NCI-H1436 treated with DMSO at 0.1 percent for 48 hours (cell line): ENCODE results near the gene NRAS.
"Not testable (repeated sequence)": the region's sequence is repeated elsewhere in the genome, so short reads cannot be mapped to it uniquely, and the experiment has no call there.

Experiments used
- DNase-seq: peaks from one replicate; lab custom pipeline; 2025; lab: John Stamatoyannopoulos, UW

Gene NRAS

DNA sequence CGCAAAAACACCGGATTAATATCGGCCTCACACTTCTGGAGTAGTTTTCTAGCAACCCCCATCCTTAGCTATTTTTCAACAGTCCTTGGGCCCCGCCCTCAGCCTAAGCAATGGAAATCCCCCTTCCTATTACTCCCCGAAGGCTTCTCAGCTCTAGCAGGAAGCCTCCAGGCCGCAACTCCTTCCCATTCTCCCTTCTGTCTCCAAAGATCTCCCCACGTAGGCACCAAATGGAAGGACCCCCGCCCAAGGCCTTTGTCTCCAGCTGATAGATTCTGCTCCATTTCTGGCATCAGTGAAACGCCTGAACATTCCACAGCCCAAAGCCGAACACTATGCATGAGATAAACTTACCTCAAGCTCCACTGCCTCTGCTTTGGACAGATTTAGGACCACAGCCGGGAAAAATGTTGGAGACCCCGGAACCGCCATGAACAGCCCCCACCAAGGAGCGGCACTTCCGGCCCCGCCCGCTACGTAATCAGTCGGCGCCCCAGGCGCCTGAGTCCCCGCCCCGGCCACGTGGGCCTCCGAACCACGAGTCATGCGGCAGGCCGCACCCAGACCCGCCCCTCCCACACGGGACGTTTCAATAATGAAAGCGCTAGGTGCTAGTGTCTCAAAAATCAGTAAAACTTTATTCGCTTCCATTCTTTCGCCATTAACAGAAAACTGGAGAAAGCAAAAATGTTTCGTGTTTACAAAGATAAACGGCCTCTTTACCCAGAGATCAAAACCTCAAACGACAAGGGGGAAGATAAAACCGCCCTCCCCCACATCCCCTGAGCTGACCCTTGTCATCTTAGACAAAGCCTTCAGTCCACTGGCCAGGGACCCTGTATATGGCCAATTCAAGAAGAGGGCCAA is at the start of gene NRAS:
Gene NRAS (minus strand): TSS at position 468 of the 867 bp plus-strand sequence. CDS start 611 bp downstream, outside the sequence.
- DNase-seq, result peak; percentile 32

DNA sequence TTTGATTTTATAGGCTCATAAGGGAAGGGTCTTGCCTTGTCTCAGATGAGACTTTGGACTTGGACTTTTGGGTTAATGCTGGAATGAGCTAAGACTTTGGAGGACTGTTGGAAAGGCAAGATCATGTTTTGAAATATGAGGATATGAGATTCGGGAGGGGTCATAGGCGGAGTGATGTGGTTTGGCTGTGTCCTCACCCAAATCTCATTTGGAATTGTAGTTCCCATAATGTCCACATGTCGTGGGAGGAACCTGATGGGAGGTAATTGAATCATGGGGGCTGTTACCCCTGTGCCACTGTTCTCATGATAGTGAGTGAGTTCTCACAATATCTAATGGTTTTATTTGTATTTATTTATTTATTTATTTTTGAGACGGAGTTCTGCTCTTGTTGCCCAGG is 48.1 kb upstream of the NRAS start:
- no peak for DNase-seq

DNA sequence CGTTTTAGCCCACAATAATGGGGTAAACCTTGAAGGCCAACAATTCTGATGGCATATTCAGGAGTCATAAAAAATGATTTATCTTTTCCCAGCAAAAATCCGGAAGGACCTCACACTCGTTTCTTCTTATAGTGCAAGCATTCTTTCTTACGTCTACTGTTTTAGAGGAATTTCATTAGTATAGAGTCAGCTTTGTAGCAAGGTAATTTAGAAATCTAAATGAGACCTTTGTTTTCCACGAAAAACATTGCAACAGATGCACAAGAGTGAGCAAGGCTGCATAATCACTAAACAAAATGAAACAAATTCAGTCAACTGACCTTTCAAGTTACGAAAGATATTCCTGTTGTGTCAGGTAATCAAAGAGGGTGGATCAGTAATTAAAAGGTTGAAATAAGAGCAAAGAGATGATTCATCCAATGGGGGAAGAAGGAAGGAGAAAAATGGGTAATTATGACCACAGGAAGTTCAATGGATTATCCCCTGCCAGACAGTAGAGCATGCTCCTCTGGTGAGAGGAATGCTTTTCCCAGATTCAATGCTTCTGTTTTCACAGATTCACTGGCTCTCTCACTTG is 41.8 kb upstream of the NRAS start:
- DNase-seq, result no peak

DNA sequence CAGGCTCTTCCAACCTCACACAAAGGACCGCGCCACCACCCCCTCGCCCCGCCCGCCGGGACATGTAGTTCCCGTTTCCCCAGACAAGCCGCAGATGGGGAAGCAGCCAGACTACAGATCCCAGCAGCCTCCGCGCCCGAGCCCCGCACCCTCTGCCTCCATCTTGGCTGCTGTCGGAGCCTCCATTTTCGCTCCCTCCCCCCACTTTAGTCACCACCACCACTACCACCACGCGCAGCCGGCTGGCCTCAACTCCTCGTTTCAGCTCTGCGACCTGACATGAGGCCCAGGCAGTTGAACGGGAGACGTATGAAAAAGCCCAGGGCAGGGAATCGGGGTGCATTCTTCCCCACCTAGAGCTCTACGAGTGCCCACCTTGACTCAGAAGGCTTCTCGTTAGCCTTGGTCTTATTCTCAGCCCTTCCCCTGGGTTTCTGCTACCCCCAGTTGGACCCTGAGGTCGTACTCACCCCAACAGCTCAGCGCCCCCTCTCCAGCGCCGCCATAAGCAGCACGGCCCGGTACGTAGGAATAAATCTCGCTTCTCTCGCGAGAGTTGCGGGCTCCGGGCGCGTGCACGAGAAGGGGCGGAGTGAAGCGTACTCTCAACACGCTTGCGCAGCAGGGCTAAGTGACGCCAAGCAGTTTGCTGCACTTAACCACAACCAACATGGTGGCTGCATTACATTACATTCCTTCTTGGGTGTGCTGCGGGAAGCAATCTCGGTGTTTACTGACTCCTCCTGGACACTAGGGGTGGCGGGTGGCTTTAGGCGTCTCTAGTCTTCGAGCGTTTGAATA is 41.1 kb upstream of the NRAS start, which contains the start of gene CSDE1:
Gene CSDE1 (minus strand): TSS at position 530 of the 801 bp plus-strand sequence. CDS start 18,094 bp downstream, outside the sequence.
- DNase-seq, result peak; percentile 89

DNA sequence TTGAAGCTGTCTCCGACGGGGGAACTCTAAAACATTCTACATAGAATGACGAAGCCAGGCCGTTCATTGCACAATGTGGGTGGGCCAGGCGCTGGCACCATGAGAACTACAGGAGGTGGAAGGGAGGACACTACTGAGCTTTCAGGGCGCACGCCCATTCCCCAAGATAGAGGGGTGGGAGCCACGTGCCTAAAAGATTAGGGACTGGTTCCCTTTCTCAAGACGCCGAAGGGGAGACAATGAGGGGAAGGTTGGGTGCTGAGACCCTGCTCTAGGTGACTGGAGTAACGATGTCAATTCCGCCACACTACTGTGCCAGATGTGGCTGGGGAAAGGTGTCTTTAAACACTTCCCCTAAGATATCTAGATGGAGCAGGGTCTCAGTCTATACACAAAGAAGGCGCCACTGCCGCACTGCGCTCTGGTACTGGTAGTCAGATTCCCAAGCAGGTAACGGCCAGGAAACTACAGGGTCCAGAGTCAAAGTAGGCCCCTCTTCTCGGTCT is 40.4 kb upstream of the NRAS start:
- no peak for DNase-seq

DNA sequence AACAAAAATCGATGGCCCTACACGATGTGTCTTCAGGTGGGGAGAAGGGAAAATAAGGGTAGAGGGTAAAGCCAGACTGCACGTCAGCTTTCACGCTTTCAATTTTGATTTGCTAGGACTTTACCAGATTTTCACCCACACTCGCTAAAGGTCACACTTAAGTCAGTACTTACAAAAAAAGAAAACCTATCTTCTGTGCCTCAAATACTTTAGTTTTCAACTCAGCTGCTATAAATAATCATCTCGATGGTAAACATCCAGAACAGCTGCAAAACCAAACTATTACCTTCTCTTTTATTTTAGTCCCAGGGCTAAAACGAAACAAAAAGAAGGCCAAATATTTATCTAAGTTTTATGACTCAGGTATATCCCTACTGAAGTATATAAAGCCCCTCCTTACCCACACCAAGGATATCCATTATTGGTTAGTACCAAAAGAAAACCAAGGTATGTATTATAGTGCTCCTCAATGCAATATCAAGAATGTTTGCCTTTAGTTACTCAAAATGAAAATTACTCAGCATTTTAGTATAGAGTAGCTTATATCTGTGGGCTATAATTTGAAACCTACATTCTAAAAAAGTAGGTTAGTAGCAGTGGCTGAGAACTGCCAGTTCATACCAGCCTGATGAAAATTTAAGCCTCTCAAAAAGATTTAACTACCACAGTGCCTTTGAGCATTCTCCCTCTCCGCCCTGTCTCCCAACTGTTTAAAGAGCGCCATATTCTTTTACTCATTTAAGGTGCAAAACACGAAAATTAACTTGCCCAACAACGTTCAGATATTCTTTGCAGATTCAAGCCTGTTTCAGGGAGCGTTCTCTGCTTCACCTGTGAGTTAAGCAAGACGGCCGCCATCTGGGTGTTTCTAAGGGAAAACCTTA is 39.7 kb upstream of the NRAS start:
- no peak for DNase-seq

DNA sequence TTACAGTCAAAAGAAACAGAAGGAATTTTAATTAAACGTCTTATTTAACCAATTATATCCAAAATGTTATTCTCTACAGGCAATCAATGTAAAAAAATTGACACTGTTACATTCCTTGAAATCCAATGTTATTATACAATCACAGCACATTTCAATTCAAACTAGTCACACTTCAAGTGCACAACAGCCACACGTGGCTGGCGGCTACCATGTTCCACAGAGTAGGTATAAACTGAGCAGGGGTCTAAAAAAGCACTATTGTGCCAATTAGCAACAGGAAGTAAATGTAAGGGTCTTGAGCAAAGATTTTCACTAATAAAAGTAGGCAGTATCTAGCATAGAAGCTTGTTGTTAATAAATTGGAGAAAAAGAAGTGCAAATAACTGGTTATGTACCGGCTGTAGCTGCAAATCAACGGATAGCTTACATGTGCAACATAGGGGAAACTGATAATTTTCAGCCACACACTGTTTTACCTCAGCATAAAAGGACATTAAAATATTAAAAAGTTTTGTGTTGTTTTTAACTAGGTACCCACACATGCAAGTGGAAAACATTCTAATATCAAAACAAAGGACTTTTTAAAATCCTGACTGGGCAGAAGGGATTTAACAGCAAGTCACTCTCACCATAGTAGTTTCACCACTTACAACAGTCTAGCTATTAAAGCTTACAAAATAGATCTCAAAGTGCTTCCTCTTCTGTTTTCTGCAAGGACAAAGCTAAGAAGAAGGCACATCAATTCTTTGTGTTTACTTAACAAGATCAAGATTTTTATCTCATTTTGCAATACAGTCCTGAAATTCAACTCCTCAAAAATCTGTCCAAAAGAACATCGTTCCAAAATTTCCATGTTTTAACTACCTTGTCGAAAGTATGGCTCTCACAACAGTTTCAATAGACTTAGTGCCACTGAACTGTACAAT is 38.7 kb upstream of the NRAS start:
- no peak for DNase-seq

DNA sequence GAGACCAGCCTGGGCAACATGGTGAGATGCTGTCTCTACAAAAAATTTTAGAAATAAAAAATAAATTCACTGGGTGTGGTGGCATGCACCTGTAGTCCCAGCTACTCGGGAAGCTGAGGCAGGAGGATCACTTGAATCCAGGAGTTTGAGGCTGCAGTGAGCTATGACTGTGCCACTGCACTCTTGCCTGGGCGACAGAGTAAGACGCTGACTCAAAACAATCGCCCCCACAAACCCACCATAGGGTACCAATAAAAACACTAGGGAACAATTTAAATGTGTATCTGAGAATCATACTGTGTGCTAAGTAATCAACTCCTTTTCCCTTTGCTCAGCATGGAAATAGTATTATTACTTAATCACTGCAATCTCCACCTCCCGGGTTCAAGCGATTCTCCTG is 37.1 kb upstream of the NRAS start:
- not testable (repeated sequence) for DNase-seq

DNA sequence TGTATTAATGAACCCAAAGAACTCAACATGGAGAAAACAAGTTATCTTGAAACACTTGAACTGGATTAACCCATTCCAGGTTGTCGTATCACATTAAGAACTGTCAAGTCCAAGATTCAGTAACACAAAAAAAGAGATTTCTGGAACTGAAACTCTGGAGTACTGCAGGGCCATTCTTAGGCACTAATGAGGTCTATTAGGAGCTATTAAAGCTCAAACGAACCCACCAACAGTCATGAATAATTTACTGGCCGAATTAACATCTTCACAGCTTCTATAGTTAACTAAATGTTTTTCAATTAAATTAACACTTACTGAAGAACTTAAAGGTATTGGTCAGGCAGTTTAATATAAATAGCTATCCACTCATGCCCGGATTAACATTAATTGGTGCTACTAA is 36.6 kb upstream of the NRAS start:
- no peak for DNase-seq

DNA sequence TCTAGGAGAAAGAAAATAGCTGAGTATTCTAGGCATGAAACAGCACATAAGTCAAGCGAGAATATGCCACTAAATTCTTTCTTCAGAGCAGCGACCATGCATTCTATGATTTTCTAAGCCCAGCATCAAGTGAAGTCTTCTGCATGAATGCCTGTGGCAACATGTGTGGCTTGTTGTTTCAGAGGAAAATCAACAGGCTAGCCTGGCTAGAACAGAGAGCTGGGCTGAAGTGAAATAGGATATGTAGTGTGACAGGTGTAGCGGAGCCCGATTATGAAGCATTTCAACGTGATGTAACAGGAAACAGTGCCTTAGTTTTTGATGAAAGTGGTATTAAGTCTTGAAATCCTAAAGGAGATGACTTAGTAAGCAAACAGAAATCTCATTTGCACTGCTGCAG is 34.2 kb upstream of the NRAS start:
- DNase-seq, result no peak

DNA sequence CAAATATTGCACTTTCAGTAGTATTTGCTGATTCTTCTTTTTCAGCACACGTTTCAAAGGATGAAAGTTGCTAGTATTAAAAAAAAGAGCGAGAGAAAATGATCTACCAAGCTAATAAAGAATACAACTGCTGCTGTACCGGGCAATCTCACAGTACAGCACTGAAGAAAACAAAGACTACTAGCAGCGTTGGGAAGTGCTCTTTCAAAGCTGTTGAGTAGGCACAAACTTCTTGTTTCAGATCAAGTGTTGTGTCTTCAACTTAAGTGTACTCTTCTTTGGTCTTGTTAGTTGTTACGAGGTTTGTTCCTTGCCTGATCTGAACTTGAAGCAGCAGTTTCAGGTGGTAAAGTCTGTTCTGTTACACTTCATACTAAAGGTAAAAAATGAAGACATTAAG is 33.3 kb upstream of the NRAS start:
- DNase-seq, result no peak

DNA sequence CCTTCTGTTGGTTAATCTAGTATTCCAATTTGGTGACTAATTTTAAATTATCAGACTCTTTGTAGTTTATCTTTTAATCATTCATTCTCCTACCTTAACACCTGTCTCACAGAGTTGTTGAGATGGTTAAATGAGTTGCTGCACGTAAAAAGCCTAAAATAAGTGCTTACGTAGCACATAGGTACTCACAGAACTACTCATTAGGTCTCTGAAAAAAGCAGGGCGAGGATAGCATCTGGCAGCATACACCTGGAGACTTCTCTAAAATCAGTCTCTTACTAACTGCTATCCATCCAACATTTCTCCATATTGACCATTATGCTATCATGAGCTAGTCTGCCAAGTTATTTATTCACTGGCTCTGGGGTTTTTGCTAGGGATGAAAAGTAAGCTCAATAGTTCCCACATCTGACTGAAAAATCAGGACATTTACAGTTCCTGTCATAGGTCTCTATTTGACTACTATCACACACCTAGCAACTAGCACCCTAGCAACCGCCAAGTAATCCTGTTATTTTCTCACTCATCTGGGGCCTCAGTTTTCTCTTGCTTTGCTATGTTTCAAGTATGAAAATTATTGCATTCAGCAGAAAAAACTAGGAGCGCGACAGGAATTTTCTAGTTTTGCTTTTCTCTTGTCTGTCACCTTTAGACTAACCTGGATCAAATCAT is 30.0 kb upstream of the NRAS start:
- DNase-seq, result no peak

DNA sequence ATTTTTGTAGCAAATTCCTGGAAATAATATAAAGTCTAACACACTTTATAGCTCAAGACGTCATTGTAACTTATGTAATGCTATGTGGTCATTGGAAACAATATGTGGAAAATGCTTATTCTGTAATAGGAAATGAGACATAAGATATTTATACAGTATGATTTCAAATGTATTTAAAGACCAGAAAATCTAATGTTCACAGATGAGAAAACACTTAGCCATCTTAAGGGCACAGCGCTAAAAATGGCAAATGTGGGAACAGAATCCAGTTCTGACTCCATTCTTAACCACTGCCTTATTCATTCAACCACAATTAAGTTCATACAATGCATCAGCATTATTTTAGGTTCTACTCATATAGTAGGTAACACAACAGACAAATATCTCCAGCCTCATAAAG is 28.7 kb upstream of the NRAS start:
- no peak for DNase-seq

DNA sequence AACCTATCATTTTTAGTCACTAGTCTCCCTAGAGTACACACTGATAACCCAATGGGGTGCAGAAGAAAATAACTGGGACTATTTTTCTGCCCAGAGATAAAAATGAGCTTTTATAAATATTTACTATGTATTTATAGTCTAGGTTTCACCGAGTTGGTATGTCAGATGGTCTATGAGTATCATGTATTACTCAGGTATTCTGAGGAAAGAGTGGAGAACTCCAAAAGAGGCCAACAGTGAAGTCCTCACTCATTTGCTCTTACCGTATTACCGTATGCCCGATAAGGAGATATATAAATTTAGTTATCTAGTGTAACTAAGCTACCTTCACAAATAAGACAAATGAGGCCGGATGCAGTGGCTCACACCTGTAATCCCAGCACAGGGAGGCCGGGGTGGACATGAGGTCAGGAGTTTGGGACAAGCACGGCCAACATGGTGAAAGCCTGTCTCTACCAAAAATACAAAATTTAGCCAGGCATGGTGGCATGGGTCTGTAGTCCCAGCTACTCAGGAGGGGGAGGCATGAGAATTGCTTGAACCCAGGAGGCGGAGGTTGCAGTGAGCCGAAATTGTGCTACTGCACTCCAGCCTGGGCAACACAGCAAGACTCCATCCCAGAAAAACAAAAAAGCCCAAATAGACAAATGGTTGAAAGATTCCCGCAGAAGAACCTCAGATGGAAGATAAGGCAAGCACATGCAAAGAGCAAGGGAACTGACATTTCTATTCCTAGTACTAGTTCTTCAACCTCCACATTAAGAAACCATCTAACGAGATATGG is 25.6 kb upstream of the NRAS start:
- DNase-seq, result no peak

DNA sequence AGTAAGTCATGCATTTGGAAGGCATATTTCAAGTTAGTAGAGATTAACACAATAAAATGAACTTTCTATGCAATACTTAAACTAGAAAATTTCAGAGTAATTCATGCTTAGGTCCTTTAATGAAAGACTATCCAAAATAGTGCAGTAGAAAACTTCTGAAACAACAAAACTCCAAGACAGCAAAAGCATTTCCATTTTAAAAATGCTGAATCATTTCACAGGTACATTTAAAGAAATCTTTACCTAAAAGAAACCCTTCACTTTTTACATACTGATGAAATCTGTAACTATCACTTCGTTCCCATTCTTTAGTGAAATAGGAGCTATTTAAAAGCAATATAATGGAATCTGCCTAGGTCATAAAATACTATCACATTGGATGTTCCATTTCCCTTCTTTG is 23.8 kb upstream of the NRAS start:
- DNase-seq, result no peak

DNA sequence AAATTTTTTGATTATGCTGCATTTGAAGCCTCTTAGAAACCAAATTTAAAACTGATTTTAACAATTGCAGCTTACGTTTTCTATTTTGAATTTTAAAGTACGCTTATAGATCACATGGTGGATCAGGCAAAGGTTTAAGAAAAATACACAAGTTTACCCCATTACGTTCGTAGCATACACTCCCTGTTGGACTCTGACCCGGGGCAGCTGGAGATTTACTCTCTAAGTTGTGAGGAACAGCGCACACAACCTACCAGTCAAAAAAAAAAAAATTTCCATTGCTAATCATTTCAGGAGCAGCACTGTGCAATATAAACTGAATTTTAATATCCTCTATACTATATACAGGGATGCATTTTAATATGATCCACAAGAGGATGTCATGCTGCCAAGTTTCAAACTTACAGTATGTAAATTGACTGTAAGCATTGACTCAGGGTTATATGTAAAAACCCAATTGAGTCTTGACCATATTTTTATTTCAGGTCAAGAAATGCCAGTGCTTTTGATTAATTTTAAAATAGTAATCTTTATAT is 20.8 kb upstream of the NRAS start:
- DNase-seq, result no peak

DNA sequence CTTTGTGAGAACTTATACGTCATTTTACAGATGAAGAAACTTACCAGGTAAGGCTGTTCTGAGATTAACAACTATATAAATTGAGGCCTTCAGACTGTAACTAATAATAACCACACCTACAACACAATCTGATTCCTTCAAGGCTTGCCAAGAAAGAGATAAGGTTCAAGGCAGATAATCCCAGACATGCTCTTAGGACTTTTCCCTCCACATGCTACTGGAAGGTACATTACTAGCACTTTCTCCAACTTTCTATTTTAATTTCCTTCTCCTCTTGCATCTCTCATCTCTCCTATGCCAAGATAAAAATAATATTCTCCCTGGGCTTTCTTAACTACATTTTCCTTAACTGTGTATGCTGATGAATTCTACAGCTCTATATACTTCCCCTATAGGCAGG is 18.9 kb upstream of the NRAS start:
- DNase-seq, result no peak

DNA sequence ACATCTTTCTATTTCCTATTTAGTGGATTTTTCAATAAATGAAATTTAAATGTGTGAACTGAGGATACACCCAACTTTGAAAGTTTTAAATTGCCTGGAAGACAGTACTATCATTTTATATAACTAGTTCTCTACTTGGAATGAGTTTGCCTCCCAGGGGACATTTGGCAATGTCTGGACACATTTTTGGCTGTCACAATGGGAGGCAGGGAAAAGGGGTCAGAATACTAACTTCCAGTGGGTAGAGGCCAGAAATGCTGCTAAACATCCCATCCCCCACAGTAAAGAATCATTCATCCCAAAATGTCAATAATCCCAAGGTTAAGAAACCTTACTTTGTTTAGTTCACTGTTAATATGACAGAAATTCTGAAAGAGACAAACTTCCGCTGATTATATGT is 13.2 kb upstream of the NRAS start:
- no peak for DNase-seq

DNA sequence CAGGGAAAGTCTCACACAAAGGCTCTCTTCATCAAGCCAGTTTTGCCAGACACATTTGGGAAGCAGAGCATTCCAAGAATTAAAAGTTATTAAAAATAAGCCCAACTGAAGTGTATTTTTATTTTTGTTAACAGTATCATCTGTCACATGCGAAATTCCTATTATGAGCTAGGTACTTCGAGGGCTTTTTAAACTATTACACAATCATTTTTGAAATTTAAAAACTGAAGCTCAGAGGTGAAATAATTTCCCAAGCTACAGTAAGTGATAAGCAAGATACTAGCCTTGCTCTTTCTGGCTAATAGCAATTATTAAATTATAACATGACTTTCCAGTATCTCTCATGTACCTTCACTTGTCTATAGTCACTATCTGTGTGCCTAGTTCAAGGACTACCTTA is 12.0 kb upstream of the NRAS start:
- DNase-seq, result no peak
